Retinal pigment epithelial cell (primary cell): ENCODE measurements around the gene THEM5.

Experiments
- DNase-seq: peaks from one replicate; pipeline ENCODE4 v3.0.0-alpha.2; 2010; ENCODE audit warnings: low read depth
- H3K4me3 ChIP-seq: 2 replicates; pipeline ENCODE4 v1.5.1; 2011; ENCODE audit warnings: mild to moderate bottlenecking, low read length, control low read depth, moderate library complexity
- TF ChIP-seq, protein P1 (sequence below): conservative IDR thresholded peaks from 2 replicates; pipeline ENCODE4 v1.5.1; 2011; ENCODE audit warnings: low read depth, low read length, control low read depth, inconsistent platforms

Gene THEM5

DNA sequence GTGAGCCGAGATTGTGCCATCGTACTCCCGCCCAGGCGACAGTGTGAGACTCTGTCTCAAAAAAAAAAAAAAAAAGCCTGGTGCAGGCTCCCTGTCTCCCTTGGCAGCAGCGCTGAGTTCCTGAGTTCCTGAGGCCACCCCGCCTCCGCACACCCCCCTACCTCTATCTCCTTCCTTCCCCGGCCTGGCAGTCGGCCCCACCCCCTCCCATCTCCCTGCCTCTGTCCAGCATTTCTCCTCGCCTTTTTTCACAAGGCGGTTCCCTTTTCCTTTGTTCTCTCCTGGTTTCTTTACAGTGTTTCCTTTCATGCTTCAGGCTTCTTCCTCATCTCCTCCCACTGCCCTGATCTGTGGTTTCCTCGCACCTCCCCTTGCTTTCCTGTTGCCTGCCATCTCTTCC lies 24.6 kb downstream of the THEM5 start:
- no peak overlapping the region for H3K4me3 ChIP-seq
- DNase-seq: no peak

DNA sequence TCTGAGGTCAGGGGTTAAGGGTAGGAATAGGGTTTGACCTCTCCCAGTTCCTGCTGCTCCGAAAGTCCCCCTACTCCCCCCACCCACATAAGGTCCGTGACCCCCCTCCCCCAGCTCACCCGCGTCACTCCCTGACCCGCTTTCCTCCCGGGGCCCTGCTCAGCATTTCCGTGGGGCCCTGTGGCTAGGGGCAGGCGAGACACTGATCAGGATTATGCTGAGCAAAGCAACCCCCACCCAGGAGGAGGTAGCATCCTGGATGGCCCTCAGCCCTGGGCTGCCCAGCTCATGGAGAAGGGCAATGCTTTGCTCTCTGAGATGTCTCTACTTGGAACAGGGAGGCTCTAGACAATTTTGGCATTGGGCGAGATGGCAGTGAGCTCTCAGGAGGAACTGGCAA lies 25.7 kb downstream of the THEM5 start:
- no peak for DNase-seq
- TF ChIP-seq, protein P1, sequence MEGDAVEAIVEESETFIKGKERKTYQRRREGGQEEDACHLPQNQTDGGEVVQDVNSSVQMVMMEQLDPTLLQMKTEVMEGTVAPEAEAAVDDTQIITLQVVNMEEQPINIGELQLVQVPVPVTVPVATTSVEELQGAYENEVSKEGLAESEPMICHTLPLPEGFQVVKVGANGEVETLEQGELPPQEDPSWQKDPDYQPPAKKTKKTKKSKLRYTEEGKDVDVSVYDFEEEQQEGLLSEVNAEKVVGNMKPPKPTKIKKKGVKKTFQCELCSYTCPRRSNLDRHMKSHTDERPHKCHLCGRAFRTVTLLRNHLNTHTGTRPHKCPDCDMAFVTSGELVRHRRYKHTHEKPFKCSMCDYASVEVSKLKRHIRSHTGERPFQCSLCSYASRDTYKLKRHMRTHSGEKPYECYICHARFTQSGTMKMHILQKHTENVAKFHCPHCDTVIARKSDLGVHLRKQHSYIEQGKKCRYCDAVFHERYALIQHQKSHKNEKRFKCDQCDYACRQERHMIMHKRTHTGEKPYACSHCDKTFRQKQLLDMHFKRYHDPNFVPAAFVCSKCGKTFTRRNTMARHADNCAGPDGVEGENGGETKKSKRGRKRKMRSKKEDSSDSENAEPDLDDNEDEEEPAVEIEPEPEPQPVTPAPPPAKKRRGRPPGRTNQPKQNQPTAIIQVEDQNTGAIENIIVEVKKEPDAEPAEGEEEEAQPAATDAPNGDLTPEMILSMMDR: no peak
- H3K4me3 ChIP-seq: no peak overlapping the region

More for the DNA sequence above, 24.6 kb downstream of the THEM5 start:
- TF ChIP-seq, protein P1: no peak

DNA sequence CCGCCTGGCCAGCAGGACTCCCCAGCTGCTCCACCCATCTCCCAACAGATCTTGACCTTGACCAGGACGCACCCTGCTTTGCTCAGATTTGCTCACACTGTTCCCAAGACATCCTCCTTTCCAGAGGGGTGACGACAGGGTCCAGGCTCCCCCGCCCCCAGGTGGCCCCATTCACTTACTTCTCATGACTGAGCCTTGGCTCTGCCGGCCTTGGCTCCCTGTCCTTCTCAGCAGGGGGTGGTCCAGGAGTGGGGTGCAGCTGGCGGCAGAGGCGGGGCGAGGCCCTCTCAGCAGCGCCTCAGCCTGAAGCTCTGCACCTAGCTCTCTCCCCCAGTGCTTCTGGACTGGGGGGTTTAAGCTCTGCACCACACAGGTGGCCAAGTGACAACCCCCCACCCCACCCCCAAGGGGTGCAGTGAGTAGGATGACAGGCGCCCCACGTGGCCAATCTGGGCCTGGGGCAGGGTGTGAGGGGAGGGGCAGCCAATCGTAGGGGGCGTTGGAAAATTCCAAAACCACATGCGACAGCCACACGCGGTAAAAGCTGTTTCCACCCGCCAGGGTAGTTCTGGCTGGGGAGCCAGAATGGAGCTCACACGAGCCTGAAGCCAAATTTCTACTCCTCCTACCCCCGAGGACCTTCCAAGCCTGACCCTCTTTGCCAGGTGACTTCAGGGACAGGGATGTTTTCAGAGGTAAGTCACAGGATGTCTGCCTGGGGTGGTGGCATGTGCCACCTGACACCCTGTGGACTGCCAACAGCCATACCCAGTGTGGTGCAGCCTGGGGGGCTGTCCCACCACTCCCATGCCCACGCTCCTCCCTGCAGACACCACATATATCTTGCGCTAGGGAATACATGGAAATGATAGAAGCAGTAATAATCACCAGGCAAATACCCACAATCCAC lies 27.5 kb downstream of the THEM5 start:
- H3K4me3 ChIP-seq: no peak overlapping the region
- TF ChIP-seq, protein P1: no peak
- DNase-seq: no peak

DNA sequence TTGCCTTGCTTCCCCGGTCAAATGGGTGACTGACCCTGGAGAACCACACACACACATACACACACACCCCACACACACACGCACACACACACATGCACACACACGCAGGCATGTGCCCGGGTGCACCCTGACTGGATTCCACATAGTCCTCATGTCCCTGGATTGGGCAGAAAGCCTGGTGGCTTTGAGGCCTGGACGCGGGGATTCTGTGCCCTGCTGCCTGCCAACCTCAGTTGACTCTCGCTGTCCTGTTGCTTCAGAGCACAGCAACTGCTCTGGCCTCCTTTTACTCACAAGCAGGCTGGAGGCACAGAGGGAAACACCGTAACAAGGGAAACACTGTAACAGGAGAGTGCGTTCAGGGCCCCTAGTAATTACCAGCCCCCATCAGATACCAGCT lies 28.3 kb downstream of the THEM5 start:
- no peak for DNase-seq
- H3K4me3 ChIP-seq: no peak overlapping the region
- TF ChIP-seq, protein P1: no peak

DNA sequence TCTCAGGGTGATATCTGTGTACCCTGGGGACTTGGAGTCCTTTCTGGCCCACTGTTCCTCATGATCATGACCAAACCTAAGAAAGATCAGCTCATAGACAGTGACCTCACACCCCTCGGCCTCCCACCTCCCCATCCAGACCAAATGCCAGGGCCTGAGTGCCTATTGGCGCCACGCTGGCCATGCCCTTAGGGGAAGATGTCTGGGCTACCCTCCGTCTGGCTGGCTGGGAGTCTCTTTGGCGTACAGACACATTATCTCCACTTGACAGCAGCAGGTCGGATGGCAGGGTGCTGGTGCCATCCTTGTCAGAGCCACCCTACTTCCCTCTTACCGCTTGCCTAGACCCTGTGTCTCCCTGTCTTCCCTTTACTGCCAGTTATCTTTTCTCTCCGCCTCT lies 30.3 kb downstream of the THEM5 start:
- H3K4me3 ChIP-seq: no peak overlapping the region
- TF ChIP-seq, protein P1: no peak
- DNase-seq: no peak

DNA sequence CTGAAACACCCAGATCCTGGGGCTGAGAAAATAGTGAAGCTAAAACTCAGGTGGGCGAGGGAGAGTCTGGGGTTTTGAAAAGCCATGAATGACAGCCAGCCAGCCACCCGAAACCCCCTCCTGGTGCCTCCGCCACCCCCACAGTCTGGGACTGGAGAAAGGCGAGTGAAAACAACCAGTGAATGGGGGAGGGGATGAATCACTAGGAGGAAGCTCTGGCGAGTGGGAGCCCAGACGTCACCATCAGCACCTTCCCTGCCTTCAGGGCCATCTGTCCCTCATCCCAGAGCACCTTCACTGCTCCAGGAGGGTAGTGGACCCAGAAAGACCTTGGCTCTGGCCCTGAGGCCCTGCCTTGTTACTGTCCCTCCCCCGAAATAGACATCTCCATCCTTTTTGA lies 31.1 kb downstream of the THEM5 start:
- DNase-seq: no peak
- TF ChIP-seq, protein P1: no peak
- no peak overlapping the region for H3K4me3 ChIP-seq

DNA sequence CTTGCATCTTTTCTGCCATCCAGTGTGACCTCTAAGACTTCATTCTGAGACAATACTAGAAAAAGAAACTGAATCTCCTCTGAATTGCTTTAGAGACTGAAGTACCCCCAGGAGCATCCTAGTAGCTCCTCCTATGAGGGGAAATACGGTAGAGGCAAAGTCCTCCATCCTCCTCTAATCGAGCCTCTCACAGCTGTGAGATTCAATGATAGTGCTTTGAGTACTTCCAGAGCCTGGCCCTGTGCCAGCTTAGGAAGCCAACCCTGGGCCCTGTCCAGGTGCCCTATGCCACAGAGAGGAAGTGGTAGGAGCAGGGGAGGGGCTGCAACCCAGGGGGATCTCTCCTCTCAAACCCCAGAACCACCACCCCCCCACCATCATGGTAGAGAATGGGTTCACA lies 32.6 kb downstream of the THEM5 start:
- DNase-seq: no peak
- no peak overlapping the region for H3K4me3 ChIP-seq
- TF ChIP-seq, protein P1: no peak
